Measurements from ENCODE around the gene HSD3B2. TPM values are rescaled to one million over a fixed set of nuclear protein-coding genes. Genes with fewer than 3 reads are reported as not detected.

Gene HSD3B2
- total and polyA plus RNA-seq, 2 of the 13 experiments (the other 11 are each of a cell fraction or from before 2014, with no cell fraction given), result 0.20 TPM; not detected in 1

- Histone ChIP-seq H3K27me3 (ENCODE audit: control insufficient read depth in 1 of 2, insufficient read depth in 2 of 2, low read length in 2 of 2) (peaks cover 0 to 8% of the 10 kb centered on the region in 2 experiments; a peak in 3 of 5 replicates), H3K9me3 (ENCODE audit: low read length) (no peaks in the 10 kb centered on the region), H3K27ac (ENCODE audit: extremely low read length, insufficient read depth, low read length) (no peak overlapping the region), H4K20me1 (ENCODE audit: insufficient read depth, low read length) (no peaks in the 10 kb centered on the region), H2AFZ (ENCODE audit: low read length) (no peak overlapping the region), H3K36me3 (replicated peaks in 1 of 2; ENCODE audit: control insufficient read depth in 1 of 2, insufficient read depth in 2 of 2, low read length in 2 of 2) (no peaks in the 10 kb centered on the region), H3K4me2 (ENCODE audit: low read depth, low read length) (no peak overlapping the region), H3K79me2 (ENCODE audit: insufficient read depth, low read length) (no peaks in the 10 kb centered on the region), H3K4me1 (ENCODE audit: insufficient read depth, low read length) (no peaks in the 10 kb centered on the region), H3K9ac (ENCODE audit: insufficient read depth, low read depth, low read length) (no peak overlapping the region), H3K4me3 (replicated peaks in 1 of 3; ENCODE audit: insufficient read depth in 1 of 3, low read depth in 2 of 3, low read length in 3 of 3) (no peak overlapping the region)
- FAIRE-seq, result no peak
- in situ Hi-C loops (cut with HindIII; ENCODE audit: extremely low pct_ligation_motif_present, low pct_unique_long_range_greater_than_20kb) (no loop called here), intact Hi-C loops (cut with micrococcal nuclease; ENCODE audit: unreplicated experiment) (no loop called here)
- ChIA-PET CTCF (ENCODE audit: low intra/inter-chr PET ratio, low total read pairs) (no interaction called here), POLR2A (no interaction called here)
- no peak for DNase-seq (ENCODE audit: low spot score)
- no peak for TF ChIP-seq EED (CRISPR knock-in tag; IDR thresholded peaks at IDR 0.05)
- no peak for TF ChIP-seq MTA3 (CRISPR knock-in tag; IDR thresholded peaks at IDR 0.05)
- TF ChIP-seq MIXL1 (CRISPR knock-in tag; IDR thresholded peaks at IDR 0.05), result no peak
- TF ChIP-seq SRSF4 (IDR thresholded peaks at IDR 0.05; ENCODE audit: low read depth, low read length, poor library complexity, severe bottlenecking), result no peak
- BruUV-seq (replicated peaks), result no TSS peak
- WGBS (ENCODE audit: low lambda C conversion rate), result 0% methylated on average over 2 of the region's 3 CpGs
- ATAC-seq, result no peak
These were observed 16.9 kb downstream of the HSD3B2 start for GRCh38 chr1:119431836-119432235.

- no peaks in the 10 kb centered on the region for H3K4me1 ChIP-seq (ENCODE audit: insufficient read depth, low read length)
- H3K36me3 ChIP-seq (replicated peaks in 1 of 2; ENCODE audit: control insufficient read depth in 1 of 2, insufficient read depth in 2 of 2, low read length in 2 of 2), result no peaks in the 10 kb centered on the region
- FAIRE-seq, result no peak
- no peak for TF ChIP-seq ZNF780A (CRISPR knock-in tag; IDR thresholded peaks at IDR 0.05)
- TF ChIP-seq ZNF883 (CRISPR knock-in tag; IDR thresholded peaks at IDR 0.05; ENCODE audit: not compliant biosample characterization), result no peak
- no peak for TF ChIP-seq EHMT2 (IDR thresholded peaks at IDR 0.05; ENCODE audit: borderline replicate concordance, low read depth, low read length)
- no peak for TF ChIP-seq MED1 (CRISPR knock-in tag; IDR thresholded peaks at IDR 0.05)
- no peak for TF ChIP-seq ZNF256 (CRISPR knock-in tag; conservative IDR thresholded peaks at IDR 0.05)
- TF ChIP-seq FOXP1 (IDR thresholded peaks at IDR 0.05), result no peak
- TF ChIP-seq FOXP1 (CRISPR knock-in tag; IDR thresholded peaks at IDR 0.05), result no peak
- no peak for TF ChIP-seq REL (CRISPR knock-in tag; conservative IDR thresholded peaks at IDR 0.05)
- no peak for TF ChIP-seq ZNF768 (CRISPR knock-in tag; IDR thresholded peaks at IDR 0.05)
- TF ChIP-seq HMGXB4 (CRISPR knock-in tag; IDR thresholded peaks at IDR 0.05; ENCODE audit: borderline replicate concordance in 1 of 2, low read depth in 1 of 2), result no peak
- TF ChIP-seq ATF7-NPFF (CRISPR knock-in tag; IDR thresholded peaks at IDR 0.05; ENCODE audit: low read depth), result no peak
- TF ChIP-seq ONECUT2 (CRISPR knock-in tag; IDR thresholded peaks at IDR 0.05), result no peak
- no peak for TF ChIP-seq ZBTB1 (CRISPR knock-in tag; IDR thresholded peaks at IDR 0.05; ENCODE audit: borderline replicate concordance)
- no peak for TF ChIP-seq ZNF12 (CRISPR knock-in tag; IDR thresholded peaks at IDR 0.05)
- no peak for TF ChIP-seq HNF1B (CRISPR knock-in tag; IDR thresholded peaks at IDR 0.05)
These were observed 20.1 kb downstream of the HSD3B2 start for GRCh38 chr1:119435052-119435451.

More at GRCh38 chr1:119435052-119435451, 20.1 kb downstream of the HSD3B2 start:
- intact Hi-C loops (cut with micrococcal nuclease; ENCODE audit: unreplicated experiment), result no loop called here
- no TSS peak for BruUV-seq (replicated peaks)
- ChIA-PET CTCF (ENCODE audit: low intra/inter-chr PET ratio, low total read pairs) (no interaction called here), POLR2A (no interaction called here)
- Histone ChIP-seq H3K79me2 (ENCODE audit: insufficient read depth, low read length) (no peaks in the 10 kb centered on the region), H3K4me2 (ENCODE audit: low read depth, low read length) (no peak overlapping the region), H3K4me3 (replicated peaks in 1 of 3; ENCODE audit: insufficient read depth in 1 of 3, low read depth in 2 of 3, low read length in 3 of 3) (no peak overlapping the region), H2AFZ (ENCODE audit: low read length) (no peak overlapping the region), H3K9me3 (ENCODE audit: low read length) (no peaks in the 10 kb centered on the region), H4K20me1 (ENCODE audit: insufficient read depth, low read length) (no peaks in the 10 kb centered on the region), H3K9ac (ENCODE audit: insufficient read depth, low read depth, low read length) (no peak overlapping the region), H3K27ac (ENCODE audit: extremely low read length, insufficient read depth, low read length) (no peak overlapping the region), H3K27me3 (ENCODE audit: control insufficient read depth in 1 of 2, insufficient read depth in 2 of 2, low read length in 2 of 2) (peaks cover 0 to 8% of the 10 kb centered on the region in 2 experiments; a peak in 2 of 5 replicates)
- ATAC-seq (no peak), DNase-seq (ENCODE audit: low spot score) (no peak)
- 0% methylated on average over 3 of the region's 3 CpGs for WGBS (ENCODE audit: low lambda C conversion rate)
- in situ Hi-C loops (cut with HindIII; ENCODE audit: extremely low pct_ligation_motif_present, low pct_unique_long_range_greater_than_20kb), result no loop called here

Data from HepG2 (cell line).